Measurements from ENCODE around the gene IRF9. TPM values are rescaled to one million over a fixed set of nuclear protein-coding genes. Genes with fewer than 3 reads are reported as not detected.
A peak's percentile ranks its signal among the peaks of the same experiment; 100 is the strongest.

Gene IRF9
- total and polyA plus RNA-seq, 2 donors from 2014 or later: 88.9 to 141 TPM

DNA sequence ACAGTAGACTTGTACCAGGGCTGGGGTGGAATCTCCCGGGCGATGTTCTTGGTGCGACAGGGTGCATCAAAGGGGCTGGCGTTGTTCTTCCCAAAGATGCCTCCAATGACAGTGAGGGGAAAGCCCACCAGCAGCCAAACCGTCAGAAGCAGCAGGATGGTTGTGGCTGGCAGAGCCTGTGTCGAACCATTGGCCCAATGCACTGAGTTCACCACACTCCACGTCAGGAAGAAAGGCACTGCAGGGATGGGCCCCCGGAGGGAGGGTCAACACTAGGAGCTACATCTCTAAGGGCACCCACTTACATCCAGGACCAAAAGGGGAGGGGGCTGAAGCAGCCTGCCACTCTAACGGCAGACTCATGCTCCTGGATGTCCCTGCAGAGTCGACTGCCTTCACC is 29.4 kb downstream of the IRF9 start:
- TF ChIP-seq CTCF (IDR thresholded peaks at IDR 0.05; ENCODE audit: borderline replicate concordance, extremely low read depth, insufficient read depth): no peak
- Histone ChIP-seq H3K4me3 (ENCODE audit: low read length in 3 of 3) (no peak overlapping the region), H3K4me1 (ENCODE audit: control insufficient read depth in 2 of 3, insufficient read depth in 2 of 3, low read depth in 1 of 3, low read length in 3 of 3) (peaks cover 0 to 15% (median 12%) of the 10 kb centered on the region in 3 donors), H3K9me3 (ENCODE audit: control insufficient read depth in 2 of 3, insufficient read depth in 1 of 3, low read length in 3 of 3) (no peaks in the 10 kb centered on the region), H3K9ac (ENCODE audit: low read length in 3 of 3) (no peak overlapping the region), H3K36me3 (ENCODE audit: control insufficient read depth in 2 of 3, insufficient read depth in 3 of 3, low read length in 3 of 3) (peaks cover 0 to 34% (median 13%) of the 10 kb centered on the region in 3 donors), H3K27me3 (ENCODE audit: control insufficient read depth, insufficient read depth, low read length) (no peaks in the 10 kb centered on the region), H3K27ac (ENCODE audit: low read depth in 2 of 2, low read length in 2 of 2) (no peak overlapping the region)
- no peak for FAIRE-seq
- intact Hi-C loops (cut with DNase I): no loop called here
- no peak for DNase-seq

DNA sequence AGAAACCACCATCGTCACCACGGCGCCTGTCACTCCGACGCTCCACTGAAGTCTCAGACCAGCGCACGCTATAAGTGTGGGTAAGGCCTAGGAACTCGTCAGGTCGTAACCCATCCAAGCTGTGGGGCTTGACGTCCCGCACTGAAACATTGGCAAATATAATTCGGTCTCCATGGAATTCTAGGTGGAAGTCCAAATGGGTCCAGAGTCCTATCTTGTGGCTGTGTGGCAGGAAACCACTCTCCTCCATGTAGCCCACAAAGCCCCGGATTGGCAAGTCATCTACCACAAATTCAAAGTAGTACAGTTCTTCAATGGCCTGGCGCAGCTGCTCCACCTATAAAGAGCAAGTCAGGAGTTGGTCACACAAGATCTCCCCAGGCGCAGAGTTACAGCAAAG is 31.9 kb downstream of the IRF9 start:
- intact Hi-C loops (cut with DNase I): no loop called here
- H3K9ac ChIP-seq (ENCODE audit: low read length in 3 of 3): no peak overlapping the region

GRCh38 chr14:24194186-24194872 is 33.3 kb downstream of the IRF9 start:
- FAIRE-seq: no peak

More for the DNA sequence above, 31.9 kb downstream of the IRF9 start:
- no peaks in the 10 kb centered on the region for H3K9me3 ChIP-seq (ENCODE audit: control insufficient read depth in 2 of 3, insufficient read depth in 1 of 3, low read length in 3 of 3)
- no peak for DNase-seq
- no peak overlapping the region for H3K4me3 ChIP-seq (ENCODE audit: low read length in 3 of 3)
- H3K36me3 ChIP-seq (ENCODE audit: control insufficient read depth in 2 of 3, insufficient read depth in 3 of 3, low read length in 3 of 3): peaks cover 0 to 21% (median 10%) of the 10 kb centered on the region in 3 donors
- no peak overlapping the region for H3K27ac ChIP-seq (ENCODE audit: low read depth in 2 of 2, low read length in 2 of 2)
- no peaks in the 10 kb centered on the region for H3K27me3 ChIP-seq (ENCODE audit: control insufficient read depth, insufficient read depth, low read length)
- H3K4me1 ChIP-seq (ENCODE audit: control insufficient read depth in 2 of 3, insufficient read depth in 2 of 3, low read depth in 1 of 3, low read length in 3 of 3): peaks cover 0 to 14% (median 7%) of the 10 kb centered on the region in 3 donors
- no peak for FAIRE-seq
- TF ChIP-seq CTCF (IDR thresholded peaks at IDR 0.05; ENCODE audit: borderline replicate concordance, extremely low read depth, insufficient read depth): no peak

More at GRCh38 chr14:24194186-24194872, 33.3 kb downstream of the IRF9 start:
- Histone ChIP-seq H3K27me3 (ENCODE audit: control insufficient read depth, insufficient read depth, low read length) (no peaks in the 10 kb centered on the region), H3K9ac (ENCODE audit: low read length in 3 of 3) (peak overlapping the region in 2 of 3 donors; percentile 17 to 95), H3K4me1 (ENCODE audit: control insufficient read depth in 2 of 3, insufficient read depth in 2 of 3, low read depth in 1 of 3, low read length in 3 of 3) (peaks cover 0 to 13% (median 11%) of the 10 kb centered on the region in 3 donors), H3K27ac (ENCODE audit: low read depth in 2 of 2, low read length in 2 of 2) (peak overlapping the region in 1 of 2 donors; percentile 99), H3K4me3 (ENCODE audit: low read length in 3 of 3) (peak overlapping the region; percentile 74 to 88 (median 78)), H3K9me3 (ENCODE audit: control insufficient read depth in 2 of 3, insufficient read depth in 1 of 3, low read length in 3 of 3) (no peaks in the 10 kb centered on the region), H3K36me3 (ENCODE audit: control insufficient read depth in 2 of 3, insufficient read depth in 3 of 3, low read length in 3 of 3) (peaks cover 0 to 21% (median 10%) of the 10 kb centered on the region in 3 donors)
- no peak for DNase-seq
- intact Hi-C loops (cut with DNase I): no loop called here
- TF ChIP-seq CTCF (IDR thresholded peaks at IDR 0.05; ENCODE audit: borderline replicate concordance, extremely low read depth, insufficient read depth): no peak
